Brain microvascular endothelial cell (primary cell): ENCODE results near the gene CCNB1IP1.
A peak's percentile ranks its signal among the peaks of the same experiment; 100 is the strongest.
"Not testable (repeated sequence)": the region's sequence is repeated elsewhere in the genome, so short reads cannot be mapped to it uniquely, and the experiment has no call there.

Experiments used
- DNase-seq: peaks from one replicate; pipeline ENCODE4 v3.0.0-alpha.2; 2020
- H3K27ac ChIP-seq: fragments of 250-450 bp; sonication (Bioruptor Pico); 2 replicates; pipeline ENCODE4 v1.5.1; 2020; ENCODE audit warnings: mild to moderate bottlenecking, moderate library complexity
- H3K27me3 ChIP-seq: fragments of 250-450 bp; sonication (Bioruptor Pico); replicated peaks from 2 replicates; pipeline ENCODE4 v1.5.1; 2020; ENCODE audit warnings: mild to moderate bottlenecking
- H3K36me3 ChIP-seq: fragments of 250-450 bp; sonication (Bioruptor Pico); replicated peaks from 2 replicates; pipeline ENCODE4 v1.5.1; 2020; ENCODE audit warnings: mild to moderate bottlenecking
- H3K4me3 ChIP-seq: 2 replicates; pipeline ENCODE4 v1.5.1; 2011; ENCODE audit warnings: low read depth, mild to moderate bottlenecking, control low read depth, low read length, moderate library complexity
- CTCF ChIP-seq: IDR thresholded peaks from 2 replicates; pipeline ENCODE4 v1.5.1; 2011; ENCODE audit warnings: low read depth, mild to moderate bottlenecking, moderate library complexity, low read length, control low read depth, inconsistent platforms; ENCODE audit errors: missing control alignments
- in situ Hi-C: cut with HindIII; loops from 2 replicates; pipeline ENCODE4 v1.10.0; 2017; ENCODE audit warnings: low sequenced_read_pairs, low pct_ligation_motif_present

The CCNB1IP1 gene

GRCh38 chr14:20343092-20343861, 10.2 kb upstream of the CCNB1IP1 start, which contains the start of gene PARP2:
Gene PARP2 (plus strand): TSS chr14:20343635. CDS start chr14:20343642, 7 bp downstream.
- H3K36me3 ChIP-seq, result peaks cover 3% of the 10 kb centered on the region
- no peak for TF ChIP-seq CTCF
- in situ Hi-C loops, result no loop called here
- peak within 1 kb of the TSS; percentile 95 for H3K4me3 ChIP-seq
- H3K27me3 ChIP-seq, result no peaks in the 10 kb centered on the region
- H3K27ac ChIP-seq, result peak within 1 kb of the TSS; percentile 89
- peak; percentile 99 for DNase-seq

GRCh38 chr14:20341646-20342045, 8.6 kb upstream of the CCNB1IP1 start:
- Histone ChIP-seq H3K36me3 (peaks cover 3% of the 10 kb centered on the region), H3K4me3 (peak overlapping the region; percentile 63), H3K27me3 (no peaks in the 10 kb centered on the region), H3K27ac (no peak overlapping the region)
- DNase-seq, result no peak
- TF ChIP-seq CTCF, result no peak
- in situ Hi-C loops, result no loop called here

GRCh38 chr14:20341032-20341431, 8.0 kb upstream of the CCNB1IP1 start:
- in situ Hi-C loops, H3K36me3 ChIP-seq, H3K4me3 ChIP-seq, H3K27ac ChIP-seq, DNase-seq, H3K27me3 ChIP-seq: not testable (repeated sequence)

- Histone ChIP-seq H3K27me3 (no peaks in the 10 kb centered on the region), H3K36me3 (no peaks in the 10 kb centered on the region), H3K4me3 (no peak overlapping the region), H3K27ac (no peak overlapping the region)
- in situ Hi-C loops, result no loop called here
- TF ChIP-seq CTCF, result no peak
- no peak for DNase-seq
Measured at GRCh38 chr14:20334017-20334416, 938 bp upstream of the CCNB1IP1 start.

- DNase-seq, result no peak
- H3K27ac ChIP-seq, result peak overlapping the region; percentile 46
Measured at GRCh38 chr14:20333494-20333841, 389 bp upstream of the CCNB1IP1 start.

GRCh38 chr14:20332431-20332787, 670 bp downstream of the CCNB1IP1 start:
- Histone ChIP-seq H3K36me3 (peaks cover 2% of the 10 kb centered on the region), H3K27me3 (no peaks in the 10 kb centered on the region), H3K27ac (peak overlapping the region; percentile 46), H3K4me3 (peak overlapping the region; percentile 83)
- TF ChIP-seq CTCF, result no peak
- DNase-seq, result no peak
- in situ Hi-C loops, result no loop called here

More at GRCh38 chr14:20333494-20333841, 389 bp upstream of the CCNB1IP1 start:
- Histone ChIP-seq H3K27me3 (no peaks in the 10 kb centered on the region), H3K36me3 (peaks cover 2% of the 10 kb centered on the region), H3K4me3 (peak overlapping the region; percentile 83)
- TF ChIP-seq CTCF, result no peak
- in situ Hi-C loops, result no loop called here
